Stimulated activated CD4-positive, alpha-beta T cell treated with anti-CD3 and anti-CD28 coated beads, Interleukin-12 subunit alpha, Interleukin-12 subunit beta, amount 100 ng/mL, for 24 hours (primary cell): ENCODE data around the gene PRDM1.
A peak's percentile ranks its signal among the peaks of the same experiment; 100 is the strongest.

Source experiments
- DNase-seq, 2 experiments: peaks; one replicate each; pipeline ENCODE4 v3.0.0-alpha.2; 2020; ENCODE audit warnings: low read depth in 2 of 2

The PRDM1 gene

DNA sequence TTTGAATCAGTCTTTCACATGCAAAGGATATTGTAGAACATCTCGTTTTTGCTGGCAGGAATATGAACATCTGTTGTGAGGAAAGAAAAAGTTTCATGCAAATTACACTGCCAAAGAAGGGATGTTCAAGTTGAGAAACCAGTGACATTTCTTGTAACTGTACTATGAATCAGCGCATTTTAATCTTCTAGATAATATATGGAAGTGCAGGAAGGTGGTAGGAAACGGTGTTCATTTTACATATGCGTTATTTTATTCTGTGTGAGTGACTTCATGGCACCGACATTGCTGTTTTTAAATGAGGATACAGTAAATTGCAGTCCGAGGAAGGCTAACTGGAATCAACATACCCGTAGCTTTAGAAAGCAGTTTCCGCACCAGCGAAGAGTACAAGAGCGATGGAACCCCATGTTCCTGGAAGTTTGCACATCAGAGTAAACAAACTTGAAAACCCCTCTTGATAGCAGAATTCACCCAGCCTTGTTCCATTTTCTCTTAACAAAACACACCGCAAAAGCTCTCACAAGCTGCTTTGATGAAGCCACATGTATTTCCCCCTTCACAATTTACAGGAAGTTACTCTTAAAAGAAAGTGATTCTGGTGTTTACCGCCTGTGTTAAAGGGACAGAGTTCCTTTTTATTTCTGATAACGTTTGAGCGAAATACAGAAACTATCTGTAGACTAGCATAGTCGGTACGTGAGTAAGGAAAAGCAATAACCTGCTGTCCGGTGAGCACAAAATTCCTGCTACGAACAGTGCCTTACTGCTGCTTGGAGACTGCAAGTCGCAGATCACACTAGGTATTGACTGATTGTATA is 11.5 kb downstream of the PRDM1 start:
- DNase-seq, result peak in 1 of 2 experiments; percentile 20

DNA sequence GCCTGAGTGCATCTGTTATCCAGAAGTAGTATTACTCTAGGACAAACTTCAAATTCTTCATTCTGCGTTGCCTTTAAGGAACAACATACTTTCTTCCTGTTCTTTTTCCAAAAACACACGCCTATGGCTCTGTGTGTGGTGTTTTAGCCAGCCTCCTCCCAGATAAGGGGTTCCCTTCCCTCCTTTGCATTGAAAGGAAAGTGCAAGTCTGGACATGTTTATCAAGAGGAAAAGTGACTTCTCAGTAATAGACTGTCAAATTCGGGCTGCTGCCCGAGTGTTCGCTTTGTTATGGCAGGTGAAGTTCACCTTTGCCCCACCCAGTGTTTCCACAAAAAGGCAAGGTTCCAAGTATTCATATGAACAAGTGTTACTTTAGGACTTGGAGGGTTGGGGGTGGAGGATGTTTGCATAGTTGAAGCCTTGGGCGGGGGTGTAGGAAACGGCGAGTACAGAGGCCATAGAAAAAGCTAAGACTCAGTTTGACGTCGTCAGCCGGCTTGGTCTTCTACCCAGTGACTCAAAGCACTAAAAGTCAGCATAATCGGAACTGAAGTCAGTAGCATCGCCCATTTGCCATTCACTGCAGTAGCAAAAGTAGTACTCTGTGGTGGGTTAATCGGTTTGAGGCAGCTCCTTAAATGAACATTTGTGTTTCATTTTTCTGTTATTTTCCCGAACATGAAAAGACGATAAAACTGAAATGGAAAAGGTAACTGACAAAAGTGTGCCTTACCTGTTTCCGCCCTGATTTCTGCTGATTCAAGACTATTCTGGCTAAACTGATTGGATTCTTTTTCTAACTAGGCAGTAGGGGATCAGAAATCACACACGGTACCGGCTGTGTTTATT is 12.5 kb downstream of the PRDM1 start:
- DNase-seq, result peak; percentile 62 to 77

- no peak for DNase-seq
Measured at GRCh38 chr6:106099235-106099537, 13.1 kb downstream of the PRDM1 start.

GRCh38 chr6:106100755-106101154 is 14.6 kb downstream of the PRDM1 start:
- DNase-seq, result no peak

GRCh38 chr6:106101466-106101865 is 15.3 kb downstream of the PRDM1 start:
- no peak for DNase-seq

DNA sequence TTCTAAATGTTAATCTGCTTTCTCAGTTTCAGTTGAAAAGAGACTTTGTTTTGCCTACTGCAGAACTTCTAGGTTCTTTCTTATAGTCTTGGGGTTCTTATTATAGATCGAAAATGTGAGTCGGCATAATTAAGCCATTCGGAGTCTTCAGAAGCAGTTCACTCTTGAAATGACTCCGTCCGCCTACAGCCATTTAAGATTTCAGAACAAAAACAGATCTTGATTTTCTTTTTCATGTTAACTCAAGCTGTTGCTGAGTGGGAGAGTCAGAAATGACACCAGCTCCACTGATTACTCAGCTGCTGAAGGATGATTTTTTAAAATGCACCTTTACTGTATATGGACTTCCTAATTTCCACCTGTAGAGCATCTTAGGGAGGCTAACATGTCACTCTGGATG is 15.9 kb downstream of the PRDM1 start:
- peak in 1 of 2 experiments; percentile 32 for DNase-seq

DNA sequence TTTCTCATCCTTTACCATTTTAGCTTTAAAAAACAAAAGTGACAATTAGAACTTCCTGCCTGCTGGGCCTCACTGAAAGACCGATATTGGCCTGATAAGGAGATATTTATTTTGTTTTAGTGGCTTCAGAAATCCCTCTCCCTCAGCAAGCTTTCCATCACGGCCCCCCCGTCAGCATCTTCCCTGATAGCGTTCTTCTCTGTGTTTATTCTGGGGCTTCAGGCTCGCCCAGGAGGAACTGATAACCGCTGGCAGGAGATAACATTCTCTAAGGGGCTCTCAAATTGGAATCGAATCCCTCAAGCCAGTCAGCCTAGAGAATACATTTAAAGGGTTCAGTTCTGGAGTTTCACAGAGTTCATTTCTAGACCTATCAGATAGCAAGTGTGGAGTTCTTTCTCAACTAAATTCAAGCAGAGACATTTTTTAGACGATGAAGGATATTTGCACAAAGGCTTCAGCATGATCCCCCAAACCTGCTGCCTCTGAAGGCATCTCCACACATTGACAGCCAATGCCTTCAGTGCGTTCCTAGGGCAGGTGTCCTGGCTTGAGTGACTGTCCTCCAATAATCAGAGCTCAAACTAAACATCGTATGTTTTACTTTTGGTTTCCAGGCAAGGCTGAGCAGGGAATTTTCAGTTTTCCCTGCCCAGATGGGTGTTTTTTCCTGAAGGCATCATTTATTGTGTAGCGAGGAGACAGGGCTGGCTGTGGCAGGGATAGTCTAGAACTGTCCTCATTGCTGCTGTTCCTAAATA is 17.0 kb downstream of the PRDM1 start:
- DNase-seq, result no peak

DNA sequence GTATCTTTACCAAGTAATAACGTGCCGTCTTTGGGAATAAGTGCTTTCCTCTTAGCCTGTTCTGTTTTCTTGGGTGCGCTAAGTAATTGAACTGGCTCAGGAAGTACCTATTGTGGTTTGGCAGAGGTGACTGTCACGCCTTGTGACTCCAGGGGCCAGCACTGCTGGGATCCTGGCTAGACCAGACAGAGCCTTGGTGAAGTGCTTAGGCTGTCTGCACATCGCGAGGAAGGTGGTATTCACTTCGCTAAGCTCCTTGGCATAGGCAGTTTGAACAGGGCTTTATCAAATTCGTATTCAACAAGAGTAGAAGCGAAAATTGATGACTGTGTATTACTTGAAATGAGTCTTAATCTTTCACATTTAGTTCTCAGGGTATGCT is 17.6 kb downstream of the PRDM1 start:
- no peak for DNase-seq

DNA sequence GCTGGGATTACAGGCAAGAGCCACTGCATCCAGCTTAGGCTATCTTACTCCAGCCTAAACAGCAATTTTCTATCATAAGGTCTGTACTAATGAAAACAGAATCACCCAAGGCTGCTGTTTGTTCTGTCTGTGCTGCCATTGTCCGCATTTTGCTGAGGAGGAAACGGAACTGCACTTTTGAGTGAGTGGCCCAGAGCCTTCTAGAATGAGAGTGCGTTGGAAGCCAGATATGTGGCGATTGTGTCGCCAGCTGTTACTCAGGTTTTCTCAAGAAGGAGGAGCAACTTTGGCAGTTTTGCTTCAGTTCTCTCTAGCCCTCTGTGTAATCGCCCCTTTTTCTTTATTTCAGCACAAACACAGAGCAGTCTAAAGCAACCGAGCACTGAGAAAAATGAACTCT is 18.3 kb downstream of the PRDM1 start:
- no peak for DNase-seq

- DNase-seq, result no peak
Measured at GRCh38 chr6:106104941-106105340, 18.8 kb downstream of the PRDM1 start.

GRCh38 chr6:106105493-106105892 is 19.4 kb downstream of the PRDM1 start:
- DNase-seq, result no peak

DNA sequence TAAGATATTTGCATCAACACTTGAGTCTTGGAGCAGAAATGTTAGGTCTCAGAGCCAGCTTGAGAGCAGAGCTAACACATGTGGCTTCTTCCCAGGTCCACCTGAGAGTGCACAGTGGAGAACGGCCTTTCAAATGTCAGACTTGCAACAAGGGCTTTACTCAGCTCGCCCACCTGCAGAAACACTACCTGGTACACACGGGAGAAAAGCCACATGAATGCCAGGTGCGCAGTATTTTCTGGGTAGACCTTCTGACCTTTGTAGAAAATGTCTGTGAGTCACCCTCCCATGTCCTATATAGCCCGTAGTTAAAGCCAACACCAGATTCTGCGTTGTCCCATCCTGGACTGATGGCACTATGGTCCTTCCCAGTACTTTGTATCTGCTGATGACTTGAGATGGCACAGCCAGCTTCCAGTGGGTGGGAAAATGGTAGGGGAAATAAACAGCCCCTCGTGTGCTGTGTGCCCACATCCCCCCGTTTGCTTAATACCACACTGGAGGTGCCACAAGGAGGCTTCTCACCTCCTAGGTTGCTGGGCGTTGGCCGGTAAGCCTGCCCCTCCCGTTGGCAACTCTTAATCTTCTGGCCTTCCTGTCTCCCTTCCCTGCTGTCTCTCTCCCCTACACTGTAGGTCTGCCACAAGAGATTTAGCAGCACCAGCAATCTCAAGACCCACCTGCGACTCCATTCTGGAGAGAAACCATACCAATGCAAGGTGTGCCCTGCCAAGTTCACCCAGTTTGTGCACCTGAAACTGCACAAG is 20.3 kb downstream of the PRDM1 start:
- DNase-seq, result no peak

- DNase-seq, result no peak
Measured at GRCh38 chr6:106107043-106107613, 21.0 kb downstream of the PRDM1 start.

GRCh38 chr6:106108129-106108528 is 22.0 kb downstream of the PRDM1 start:
- DNase-seq, result no peak

DNA sequence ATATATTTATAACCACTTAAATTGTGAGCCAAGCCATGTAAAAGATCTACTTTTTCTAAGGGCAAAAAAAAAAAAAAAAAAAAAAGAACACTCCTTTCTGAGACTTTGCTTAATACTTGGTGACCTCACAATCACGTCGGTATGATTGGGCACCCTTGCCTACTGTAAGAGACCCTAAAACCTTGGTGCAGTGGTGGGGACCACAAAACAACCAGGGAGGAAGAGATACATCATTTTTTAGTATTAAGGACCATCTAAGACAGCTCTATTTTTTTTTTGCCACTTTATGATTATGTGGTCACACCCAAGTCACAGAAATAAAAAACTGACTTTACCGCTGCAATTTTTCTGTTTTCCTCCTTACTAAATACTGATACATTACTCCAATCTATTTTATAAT is 22.9 kb downstream of the PRDM1 start:
- DNase-seq, result no peak

GRCh38 chr6:106110164-106110826 is 24.2 kb downstream of the PRDM1 start:
- DNase-seq, result no peak

DNA sequence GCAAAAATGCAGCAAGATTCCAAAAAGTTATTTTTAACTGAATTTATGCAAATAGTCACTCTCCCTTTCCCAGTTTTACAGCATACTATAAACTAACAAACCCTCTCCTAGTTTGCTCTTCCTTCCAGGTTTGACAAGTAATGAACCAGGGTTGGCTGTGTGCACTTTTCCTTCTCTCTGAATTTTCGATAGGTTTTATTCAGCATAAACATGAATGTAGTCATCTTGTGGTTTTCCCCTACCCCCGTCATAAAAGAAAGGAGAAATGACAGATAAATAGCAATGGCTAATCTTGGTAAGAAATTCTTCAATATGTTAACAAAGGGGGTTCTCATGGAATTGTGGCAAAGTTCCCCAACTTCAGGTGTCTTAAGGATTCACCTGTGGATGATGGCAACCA is 26.3 kb downstream of the PRDM1 start:
- no peak for DNase-seq

GRCh38 chr6:106113256-106113959 is 27.3 kb downstream of the PRDM1 start:
- no peak for DNase-seq

GRCh38 chr6:106114492-106114891 is 28.4 kb downstream of the PRDM1 start:
- peak in 1 of 2 experiments; percentile 73 for DNase-seq

DNA sequence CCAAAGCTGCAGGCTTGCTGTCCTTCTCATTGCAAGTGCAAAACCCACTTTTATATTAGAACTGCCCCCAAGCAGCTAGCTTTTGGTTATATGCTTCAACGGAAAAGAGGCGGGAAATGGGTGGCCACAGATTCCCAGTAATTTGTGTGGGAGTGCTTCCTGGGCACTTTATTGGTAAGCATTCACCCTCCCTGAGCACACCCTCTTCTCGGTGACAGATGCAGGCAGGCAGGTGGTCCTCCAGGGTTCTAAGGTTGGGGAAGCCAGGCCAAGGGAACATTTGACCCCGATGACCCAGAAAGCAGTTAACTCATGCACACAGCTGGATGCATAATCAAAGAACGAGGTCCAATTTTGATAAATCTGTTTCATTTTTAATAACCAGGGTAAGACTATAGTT is 29.1 kb downstream of the PRDM1 start:
- no peak for DNase-seq
